GM12891 (cell line): ENCODE measurements around the gene COX8C.

Experiments
- POLR2A ChIP-seq: IDR thresholded peaks from 2 replicates; pipeline ENCODE4 v1.6.1; 2011; ENCODE audit warnings: low read depth, low read length, control low read depth
- POLR2AphosphoS5 ChIP-seq: IDR thresholded peaks from 2 replicates; pipeline ENCODE4 v1.6.1; 2011; ENCODE audit warnings: low read depth, low read length, control low read depth

GRCh38 chr14:93311082-93311481 is 35.9 kb upstream of the COX8C start:
- no peak for TF ChIP-seq POLR2AphosphoS5
- no peak for TF ChIP-seq POLR2A
